GM13976 (cell line): Measurements from ENCODE around the gene ELOVL4.

Experiments used
- DNase-seq: peaks from one replicate; pipeline ENCODE4 v3.0.0; 2012; ENCODE audit warnings: low spot score
- CTCF ChIP-seq: IDR thresholded peaks from 2 replicates; pipeline ENCODE4 v1.5.1; 2012; ENCODE audit warnings: borderline replicate concordance, mild to moderate bottlenecking; ENCODE audit not compliant: insufficient read depth; ENCODE audit errors: extremely low read depth, missing control alignments, control extremely low read depth
- in situ Hi-C: fragments of 300-500 bp; cut with MboI; formaldehyde crosslinking; loops from one replicate; pipeline ENCODE4 v1.12.0; 2022; ENCODE audit warnings: low sequenced_read_pairs, mixed read lengths, inconsistent platforms; ENCODE audit not compliant: unreplicated experiment

ELOVL4 gene

GRCh38 chr6:79981652-79982051 lies 34.3 kb upstream of the ELOVL4 start:
- TF ChIP-seq CTCF = no peak
- in situ Hi-C loops = no loop called here
- no peak for DNase-seq

GRCh38 chr6:79971193-79971592 lies 23.8 kb upstream of the ELOVL4 start:
- TF ChIP-seq CTCF = no peak
- no peak for DNase-seq
- in situ Hi-C loops = no loop called here

GRCh38 chr6:79969784-79970183 lies 22.4 kb upstream of the ELOVL4 start:
- no peak for DNase-seq
- TF ChIP-seq CTCF = no peak
- in situ Hi-C loops = no loop called here

GRCh38 chr6:79967178-79967577 lies 19.8 kb upstream of the ELOVL4 start:
- no peak for TF ChIP-seq CTCF
- in situ Hi-C loops = no loop called here
- no peak for DNase-seq

- no peak for DNase-seq
- in situ Hi-C loops = no loop called here
- no peak for TF ChIP-seq CTCF
Observed at GRCh38 chr6:79964607-79965081, 17.3 kb upstream of the ELOVL4 start.

GRCh38 chr6:79954849-79955248 lies 7.5 kb upstream of the ELOVL4 start:
- in situ Hi-C loops = no loop called here
- no peak for DNase-seq
- TF ChIP-seq CTCF = no peak

- in situ Hi-C loops = no loop called here
- DNase-seq = peak; percentile 38
- no peak for TF ChIP-seq CTCF
Observed at GRCh38 chr6:79949233-79949632, 1.9 kb upstream of the ELOVL4 start.
